ENCODE data around the gene FAM20C.

FAM20C gene

GRCh38 chr7:188174-188573 is 4.2 kb upstream of the FAM20C start:
- no peak for TF ChIP-seq ZNF274 (IDR thresholded peaks at IDR 0.05; ENCODE audit: low read depth, low read length)
- no peak overlapping the region for H3K4me3 ChIP-seq (ENCODE audit: low read length)

DNA sequence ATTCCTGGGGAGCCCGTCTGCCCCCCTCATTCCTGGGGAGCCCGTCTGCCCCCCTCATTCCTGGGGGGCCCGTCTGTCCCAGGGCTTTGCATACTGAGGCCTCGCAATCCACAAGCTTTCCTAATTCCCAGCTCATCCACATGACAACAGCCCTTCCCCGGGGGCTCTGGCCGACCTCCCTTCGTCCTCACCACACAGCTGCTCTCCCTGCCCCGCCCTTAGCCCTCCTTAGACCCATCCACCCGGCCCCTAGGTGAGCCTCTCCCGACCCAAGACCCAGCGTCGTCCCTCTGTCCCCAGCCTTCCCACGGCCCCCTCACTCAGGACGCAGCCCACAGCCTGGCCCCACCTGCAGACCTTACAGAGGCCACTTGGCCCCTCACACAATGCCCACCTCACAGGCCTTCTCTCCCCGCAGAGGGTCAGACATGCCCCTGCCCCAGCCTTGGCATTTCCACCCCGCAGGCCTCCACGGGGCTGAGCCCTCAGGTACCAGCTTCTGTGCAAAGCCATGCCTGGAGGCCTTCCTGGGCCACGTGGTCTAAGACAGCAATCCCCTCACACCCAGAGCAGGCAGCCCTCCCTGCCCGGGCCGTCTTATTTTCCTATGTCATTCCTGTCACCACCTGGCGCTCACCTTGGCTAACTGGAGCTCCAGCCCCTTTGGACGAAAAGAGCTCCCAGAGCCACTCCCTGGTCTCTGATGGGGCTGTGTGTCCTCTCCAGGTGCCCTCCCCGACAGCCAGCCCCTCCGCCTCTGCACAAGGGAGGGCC is 3.5 kb upstream of the FAM20C start:
- no peak overlapping the region for H3K4me3 ChIP-seq (ENCODE audit: low read length)
- no peak for TF ChIP-seq ZNF274 (IDR thresholded peaks at IDR 0.05; ENCODE audit: low read depth, low read length)

- no peak overlapping the region for H3K4me3 ChIP-seq (ENCODE audit: low read length)
- no peak for TF ChIP-seq ZNF274 (IDR thresholded peaks at IDR 0.05; ENCODE audit: low read depth, low read length)
Measured at GRCh38 chr7:189719-190118, 2.7 kb upstream of the FAM20C start.

GRCh38 chr7:190196-190595 is 2.2 kb upstream of the FAM20C start:
- H3K4me3 ChIP-seq (ENCODE audit: low read length), result no peak overlapping the region
- no peak for TF ChIP-seq ZNF274 (IDR thresholded peaks at IDR 0.05; ENCODE audit: low read depth, low read length)

GRCh38 chr7:191105-191980 is 1.0 kb upstream of the FAM20C start:
- TF ChIP-seq ZNF274 (IDR thresholded peaks at IDR 0.05; ENCODE audit: low read depth, low read length), result no peak
- H3K4me3 ChIP-seq (ENCODE audit: low read length), result no peak overlapping the region

DNA sequence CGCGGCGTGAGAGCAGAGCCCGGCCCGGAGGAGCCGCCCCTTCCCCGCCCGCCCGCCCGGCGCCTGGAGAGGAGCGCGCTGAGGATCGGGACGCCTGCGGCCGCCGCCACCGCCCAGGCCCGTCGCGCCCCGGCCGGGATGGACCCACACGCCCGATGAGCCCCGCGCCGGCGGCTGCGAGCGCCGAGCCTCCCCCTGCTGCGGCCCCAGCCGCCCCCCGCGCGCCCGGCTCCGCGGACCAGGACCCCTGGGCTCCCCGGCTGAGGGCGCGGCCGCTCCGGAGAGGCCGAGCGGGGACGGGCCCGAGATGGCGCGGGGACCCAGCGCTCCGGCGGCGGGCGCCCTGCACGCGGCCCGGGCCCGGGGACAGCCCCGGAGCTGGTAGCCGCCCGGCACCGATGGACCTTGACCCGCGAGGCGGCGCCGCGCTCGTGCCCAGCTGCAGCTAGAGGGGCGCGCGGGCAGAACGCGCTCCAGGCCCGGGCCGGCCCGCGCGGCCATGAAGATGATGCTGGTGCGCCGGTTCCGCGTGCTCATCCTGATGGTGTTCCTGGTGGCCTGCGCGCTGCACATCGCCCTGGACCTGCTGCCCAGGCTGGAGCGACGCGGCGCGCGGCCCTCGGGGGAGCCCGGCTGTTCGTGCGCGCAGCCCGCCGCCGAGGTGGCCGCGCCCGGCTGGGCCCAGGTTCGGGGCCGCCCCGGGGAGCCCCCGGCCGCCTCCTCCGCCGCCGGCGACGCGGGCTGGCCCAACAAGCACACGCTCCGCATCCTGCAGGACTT is 520 bp downstream of the FAM20C start:
- no peak for TF ChIP-seq ZNF274 (IDR thresholded peaks at IDR 0.05; ENCODE audit: low read depth, low read length)
- H3K4me3 ChIP-seq (ENCODE audit: low read length), result no peak overlapping the region

GRCh38 chr7:193481-194251 is 1.3 kb downstream of the FAM20C start:
- H3K4me3 ChIP-seq (ENCODE audit: low read length), result no peak overlapping the region
- TF ChIP-seq ZNF274 (IDR thresholded peaks at IDR 0.05; ENCODE audit: low read depth, low read length), result no peak

GRCh38 chr7:194252-195009 is 2.1 kb downstream of the FAM20C start:
- no peak overlapping the region for H3K4me3 ChIP-seq (ENCODE audit: low read length)
- no peak for TF ChIP-seq ZNF274 (IDR thresholded peaks at IDR 0.05; ENCODE audit: low read depth, low read length)

DNA sequence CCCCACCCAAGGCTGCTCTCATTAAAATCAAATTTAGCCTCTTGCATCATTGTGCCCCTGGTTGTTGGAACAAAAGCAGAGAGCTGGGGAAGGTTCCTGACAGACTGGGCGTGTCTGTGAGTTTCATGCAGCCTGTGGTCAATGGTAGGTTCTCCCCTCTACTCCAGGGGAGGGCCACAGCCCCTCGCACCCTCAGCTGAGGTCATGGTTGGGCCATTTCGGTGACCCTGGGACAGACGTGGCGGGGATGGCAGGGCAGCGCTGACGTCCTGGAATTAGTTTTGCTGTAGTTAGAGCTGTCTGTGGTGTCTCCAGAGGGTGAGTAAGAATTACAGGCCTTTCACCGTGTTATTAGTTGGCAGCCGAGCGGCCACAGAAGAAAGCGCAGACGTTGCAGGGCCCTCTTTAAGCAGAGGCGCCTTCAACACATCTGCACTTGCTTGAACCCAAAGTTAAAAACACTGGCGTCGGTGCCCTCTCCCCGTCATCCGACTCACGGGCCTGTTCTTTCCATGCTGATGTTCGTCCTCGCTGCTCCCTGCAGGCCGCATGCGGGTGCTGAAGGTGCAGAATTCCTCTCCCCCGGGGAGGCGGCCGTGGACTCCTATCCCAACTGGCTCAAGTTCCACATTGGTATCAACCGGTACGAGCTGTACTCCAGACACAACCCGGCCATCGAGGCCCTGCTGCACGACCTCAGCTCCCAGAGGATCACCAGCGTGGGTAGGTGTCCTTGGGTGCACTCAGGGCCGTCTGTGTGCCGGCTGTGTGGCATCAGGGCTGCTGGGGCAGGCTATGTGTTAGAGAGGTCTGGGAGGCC is 2.8 kb downstream of the FAM20C start:
- H3K4me3 ChIP-seq (ENCODE audit: low read length), result no peak overlapping the region
- no peak for TF ChIP-seq ZNF274 (IDR thresholded peaks at IDR 0.05; ENCODE audit: low read depth, low read length)

- no peak overlapping the region for H3K4me3 ChIP-seq (ENCODE audit: low read length)
- no peak for TF ChIP-seq ZNF274 (IDR thresholded peaks at IDR 0.05; ENCODE audit: low read depth, low read length)
Measured at GRCh38 chr7:195830-196128, 3.4 kb downstream of the FAM20C start.

DNA sequence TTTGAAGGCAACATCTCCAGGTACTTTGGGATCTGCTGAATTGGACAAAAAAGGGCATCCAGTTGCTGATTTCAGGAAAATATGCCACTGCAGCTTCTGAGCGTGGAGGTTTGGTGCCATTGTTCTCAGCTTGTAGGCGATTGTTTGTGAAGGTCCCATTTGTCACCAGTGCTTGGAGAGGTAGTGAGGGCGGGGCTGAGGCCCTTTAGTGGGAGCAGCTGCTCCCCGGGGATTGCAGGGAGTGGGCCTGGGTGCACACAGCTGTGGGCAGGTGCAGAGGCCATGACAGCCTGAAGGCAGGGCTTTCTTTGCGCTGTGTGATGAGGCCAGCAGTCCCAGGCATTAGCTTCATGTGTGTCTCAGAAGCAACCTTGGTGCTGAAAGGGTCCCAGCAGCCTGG is 3.9 kb downstream of the FAM20C start:
- no peak for TF ChIP-seq ZNF274 (IDR thresholded peaks at IDR 0.05; ENCODE audit: low read depth, low read length)
- no peak overlapping the region for H3K4me3 ChIP-seq (ENCODE audit: low read length)

- H3K4me3 ChIP-seq (ENCODE audit: low read length), result no peak overlapping the region
Measured at GRCh38 chr7:196778-197321, 4.5 kb downstream of the FAM20C start.

More at GRCh38 chr7:196778-197321, 4.5 kb downstream of the FAM20C start:
- TF ChIP-seq ZNF274 (IDR thresholded peaks at IDR 0.05; ENCODE audit: low read depth, low read length), result no peak
